CD4-positive, alpha-beta T cell treated with Interleukin-15 for 1 hour (primary cell): ENCODE results near the gene LPAR6.
"Not testable (repeated sequence)": the region's sequence is repeated elsewhere in the genome, so short reads cannot be mapped to it uniquely, and the experiment has no call there.

ENCODE experiments used
- DNase-seq: peaks from one replicate; pipeline ENCODE4 v3.0.0-alpha.2; 2020

Gene LPAR6, protein sequence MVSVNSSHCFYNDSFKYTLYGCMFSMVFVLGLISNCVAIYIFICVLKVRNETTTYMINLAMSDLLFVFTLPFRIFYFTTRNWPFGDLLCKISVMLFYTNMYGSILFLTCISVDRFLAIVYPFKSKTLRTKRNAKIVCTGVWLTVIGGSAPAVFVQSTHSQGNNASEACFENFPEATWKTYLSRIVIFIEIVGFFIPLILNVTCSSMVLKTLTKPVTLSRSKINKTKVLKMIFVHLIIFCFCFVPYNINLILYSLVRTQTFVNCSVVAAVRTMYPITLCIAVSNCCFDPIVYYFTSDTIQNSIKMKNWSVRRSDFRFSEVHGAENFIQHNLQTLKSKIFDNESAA

DNA sequence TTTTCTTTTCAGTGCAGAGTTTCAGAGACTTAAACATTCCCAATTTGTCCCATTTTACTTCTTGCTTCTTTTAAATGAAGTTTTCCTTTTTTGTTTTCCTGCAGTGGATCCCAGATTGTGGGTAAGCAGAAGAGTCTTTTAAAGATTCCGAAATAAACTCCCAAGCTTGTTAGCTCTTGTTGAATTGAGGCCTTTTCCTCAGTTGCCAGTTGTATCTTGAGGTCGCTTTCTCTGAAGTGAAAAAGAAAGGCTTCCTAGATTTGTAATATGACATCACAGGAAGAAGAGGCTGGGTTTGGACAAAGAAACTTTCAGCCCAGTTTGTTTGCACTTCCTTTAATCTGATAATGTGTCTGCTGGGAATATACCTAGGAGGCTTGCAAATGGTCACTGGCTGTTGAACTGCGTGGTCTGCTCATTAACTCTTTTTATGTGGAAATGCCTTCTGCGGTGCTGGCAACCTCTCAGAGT lies at the start of gene LPAR6:
TSS of gene LPAR6 (minus strand) at position 233 of the 471 bp plus-strand sequence. CDS start 690 bp downstream, outside the sequence.
- no peak for DNase-seq

- no peak for DNase-seq
Observed at GRCh38 chr13:48457578-48458242, 44.8 kb upstream of the LPAR6 start.

DNA sequence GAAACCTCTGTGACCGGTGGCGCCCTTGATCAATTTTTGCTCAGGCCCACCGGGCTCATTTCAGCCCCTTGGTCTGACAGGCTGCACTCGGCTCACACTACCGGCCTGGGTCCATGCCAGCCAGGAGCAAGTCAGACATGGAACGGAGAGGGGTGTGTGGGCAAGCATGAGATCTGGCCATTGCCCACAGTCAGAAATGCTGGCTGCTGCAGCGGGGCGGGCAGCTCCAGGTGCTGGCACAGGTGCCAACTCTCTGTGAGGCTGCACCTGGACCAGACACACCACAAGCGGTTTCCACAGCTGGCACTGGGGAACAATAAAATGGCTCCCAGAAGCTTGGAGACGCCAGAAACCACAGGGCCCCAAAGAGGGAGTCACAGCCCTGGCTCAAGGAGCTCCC lies 43.6 kb upstream of the LPAR6 start:
- DNase-seq: no peak

GRCh38 chr13:48451196-48451595 lies 38.3 kb upstream of the LPAR6 start:
- not testable (repeated sequence) for DNase-seq

- DNase-seq: no peak
Observed at GRCh38 chr13:48449656-48450055, 36.7 kb upstream of the LPAR6 start.

DNA sequence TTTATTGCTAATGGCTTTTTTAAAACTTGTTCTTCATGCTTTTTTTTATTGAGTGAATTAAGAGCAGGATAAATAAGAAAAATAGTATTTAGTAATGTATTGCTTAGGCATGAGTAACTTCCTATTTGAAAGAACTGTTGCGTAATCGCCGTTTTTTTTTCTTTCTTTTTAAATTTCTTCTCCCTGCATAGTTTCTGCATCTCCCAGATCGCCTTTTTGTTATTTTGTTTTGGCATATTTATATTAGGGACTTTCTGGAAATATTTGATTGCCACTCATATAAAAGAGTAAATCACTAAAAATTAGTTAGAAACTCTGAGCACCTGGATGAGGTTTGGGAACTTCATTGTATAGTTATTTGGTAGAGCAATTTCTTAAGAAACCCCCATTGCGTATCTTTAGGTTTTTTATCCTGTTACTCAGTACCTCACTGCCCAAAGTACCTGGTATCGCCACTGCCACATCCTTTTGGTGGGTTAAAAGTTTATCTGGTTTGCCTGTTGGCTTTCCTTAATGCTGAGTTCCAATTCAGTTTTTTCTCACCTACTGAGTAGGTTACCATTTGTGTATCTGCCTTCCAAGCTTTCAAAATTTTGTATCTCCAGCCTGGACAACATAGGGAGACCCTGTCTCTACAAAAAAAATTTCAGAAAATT lies 36.2 kb upstream of the LPAR6 start:
- no peak for DNase-seq

- no peak for DNase-seq
Observed at GRCh38 chr13:48448285-48448958, 35.5 kb upstream of the LPAR6 start.

- DNase-seq: no peak
Observed at GRCh38 chr13:48446464-48446863, 33.6 kb upstream of the LPAR6 start.

- DNase-seq: no peak
Observed at GRCh38 chr13:48443442-48444208, 30.7 kb upstream of the LPAR6 start.

DNA sequence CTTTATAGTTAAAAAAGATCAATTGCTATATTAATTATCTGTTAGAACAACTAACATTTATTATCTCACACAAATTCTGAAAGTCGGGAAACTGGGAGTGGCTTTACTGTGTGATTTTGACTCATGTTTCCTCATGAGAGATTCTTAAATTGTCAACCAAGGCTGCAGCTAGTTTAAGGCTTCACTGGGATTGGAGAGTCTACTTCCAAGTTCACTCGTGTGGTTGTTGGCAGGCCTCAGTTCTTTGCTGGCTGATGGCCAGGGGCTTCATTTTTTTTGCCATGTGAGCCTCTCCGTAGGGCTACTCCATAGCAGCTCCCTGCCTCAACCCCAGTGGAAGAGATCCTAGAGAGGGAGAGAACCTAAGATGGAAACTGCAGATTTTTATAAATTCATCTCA lies 24.5 kb upstream of the LPAR6 start:
- DNase-seq: no peak

- DNase-seq: no peak
Observed at GRCh38 chr13:48436661-48437288, 23.9 kb upstream of the LPAR6 start.

DNA sequence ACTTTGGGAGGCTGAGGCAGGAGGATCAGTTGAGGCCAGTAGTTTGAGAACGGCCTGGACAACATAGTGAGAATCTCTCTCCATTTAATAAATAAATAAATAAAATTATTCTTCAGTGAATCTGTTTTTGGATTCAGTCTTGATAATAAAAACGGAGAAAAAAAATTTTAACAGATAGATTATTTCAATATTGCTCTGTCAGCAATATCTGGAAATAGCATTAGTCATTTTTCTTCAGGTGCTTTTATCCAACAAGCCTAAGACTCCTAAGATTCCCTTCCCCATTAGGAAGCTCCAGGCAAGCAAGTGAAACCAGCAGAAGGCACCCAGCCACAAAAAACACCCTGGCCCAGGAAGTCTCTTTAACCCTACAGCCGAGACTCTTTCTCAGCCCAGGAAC lies 21.3 kb upstream of the LPAR6 start:
- DNase-seq: no peak

DNA sequence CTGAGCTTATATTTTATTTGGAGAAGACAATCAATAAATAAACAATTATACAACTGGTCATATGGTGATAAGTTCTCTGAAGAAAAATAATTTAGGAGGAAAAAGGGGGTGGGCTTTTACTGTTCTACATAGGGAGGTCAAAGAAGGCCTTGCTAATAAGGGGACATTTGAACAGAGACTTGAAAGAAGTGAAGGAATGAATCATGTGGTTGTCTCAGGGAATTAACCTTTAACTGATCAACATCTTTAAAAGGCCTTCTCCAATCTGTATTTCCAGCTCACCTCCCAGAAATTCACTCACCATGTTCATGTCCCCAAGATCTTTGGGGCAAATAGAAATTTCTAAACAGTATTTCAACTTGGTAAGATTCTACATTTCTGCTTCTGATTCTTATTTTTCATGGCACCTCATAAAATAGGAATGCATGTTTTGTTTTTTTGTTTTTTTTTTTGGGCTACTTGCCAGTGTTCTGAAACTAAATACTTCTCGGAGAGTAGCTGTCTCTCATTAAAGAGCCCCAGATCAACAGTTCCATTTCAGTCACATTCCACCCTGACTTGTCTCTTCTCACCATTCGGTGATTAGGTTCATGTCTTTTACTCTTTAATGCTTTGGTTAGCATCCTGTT lies 19.2 kb upstream of the LPAR6 start:
- no peak for DNase-seq

- no peak for DNase-seq
Observed at GRCh38 chr13:48431431-48431830, 18.5 kb upstream of the LPAR6 start.

DNA sequence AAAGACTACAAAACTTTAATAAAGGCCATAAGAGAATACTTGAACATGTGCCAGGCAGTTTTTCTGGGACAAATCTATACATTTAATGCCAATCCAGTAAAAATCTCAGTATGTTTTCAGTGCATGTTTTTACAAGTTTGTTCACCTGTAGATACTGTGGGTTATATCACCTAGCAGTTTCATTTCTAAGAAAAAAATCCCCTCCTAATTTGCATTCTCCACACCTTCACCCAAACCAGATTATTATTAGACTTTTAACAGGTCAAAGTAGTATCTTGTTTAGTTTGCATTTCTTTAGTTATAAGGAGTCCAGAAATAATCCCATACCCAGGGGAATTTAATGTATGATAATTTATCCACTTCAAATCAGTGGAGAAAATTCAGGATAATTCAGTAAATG lies 17.0 kb upstream of the LPAR6 start:
- DNase-seq: no peak

DNA sequence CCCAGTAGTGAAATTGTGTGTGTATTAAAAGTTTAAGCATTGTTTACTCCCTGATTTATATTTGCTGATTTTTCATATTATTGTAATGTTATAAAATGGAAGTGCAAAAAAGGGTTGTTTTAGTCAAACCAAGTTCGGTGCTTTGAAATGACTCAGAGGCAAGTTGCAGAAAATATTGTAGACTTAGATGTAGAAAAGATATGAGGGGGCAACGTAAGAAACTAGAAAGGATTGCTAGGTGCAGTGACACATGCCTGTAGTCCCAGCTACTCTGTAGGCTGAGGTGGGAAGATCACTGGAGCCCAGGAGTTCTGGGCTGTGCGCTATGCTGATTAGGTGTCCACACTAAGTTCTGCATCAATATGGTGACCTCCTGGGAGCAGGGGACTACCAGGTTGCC lies 16.1 kb upstream of the LPAR6 start:
- no peak for DNase-seq

DNA sequence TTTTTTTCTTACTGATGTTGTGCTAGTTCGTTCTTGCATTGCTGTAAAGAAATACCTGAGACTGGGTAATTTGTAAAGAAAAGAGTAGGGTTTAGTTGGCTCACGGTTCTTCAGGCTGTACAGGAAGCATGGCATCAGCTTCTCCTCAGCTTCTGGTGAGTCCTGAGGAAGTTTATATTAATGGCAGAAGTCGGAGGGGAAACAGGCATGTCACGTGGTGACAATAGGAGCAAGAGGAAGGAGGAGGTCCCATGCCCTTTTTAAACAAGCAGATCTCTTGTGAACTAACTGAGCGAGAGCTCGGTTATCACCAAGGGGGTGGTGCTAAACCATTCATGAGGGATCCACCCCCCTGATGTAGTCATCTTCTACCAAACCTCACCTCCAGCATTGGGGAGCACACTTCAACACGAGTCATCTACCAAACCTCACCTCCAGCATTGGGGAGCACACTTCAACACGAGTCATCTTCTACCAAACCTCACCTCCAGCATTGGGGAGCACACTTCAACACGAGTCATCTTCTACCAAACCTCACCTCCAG lies 13.9 kb upstream of the LPAR6 start:
- not testable (repeated sequence) for DNase-seq

GRCh38 chr13:48426052-48426451 lies 13.1 kb upstream of the LPAR6 start:
- no peak for DNase-seq

DNA sequence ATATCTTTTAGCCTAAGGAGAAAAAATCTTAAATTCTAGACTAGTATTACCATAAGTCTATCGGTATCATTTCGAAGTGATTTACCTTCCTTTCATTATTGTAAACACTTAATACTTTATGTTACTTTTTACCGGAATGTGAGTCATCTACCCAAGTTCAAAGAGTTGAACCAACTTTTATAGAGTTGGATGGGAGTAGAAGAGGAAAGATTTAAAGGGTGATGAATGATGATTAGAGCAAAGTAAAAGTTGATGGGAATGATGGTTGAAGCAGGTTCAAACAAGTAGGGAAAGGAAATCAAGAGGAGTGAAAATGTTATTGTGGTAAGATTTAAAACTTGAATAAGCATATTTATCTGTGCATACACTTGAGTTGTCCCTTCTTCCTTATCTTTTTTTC lies 11.3 kb upstream of the LPAR6 start:
- no peak for DNase-seq

DNA sequence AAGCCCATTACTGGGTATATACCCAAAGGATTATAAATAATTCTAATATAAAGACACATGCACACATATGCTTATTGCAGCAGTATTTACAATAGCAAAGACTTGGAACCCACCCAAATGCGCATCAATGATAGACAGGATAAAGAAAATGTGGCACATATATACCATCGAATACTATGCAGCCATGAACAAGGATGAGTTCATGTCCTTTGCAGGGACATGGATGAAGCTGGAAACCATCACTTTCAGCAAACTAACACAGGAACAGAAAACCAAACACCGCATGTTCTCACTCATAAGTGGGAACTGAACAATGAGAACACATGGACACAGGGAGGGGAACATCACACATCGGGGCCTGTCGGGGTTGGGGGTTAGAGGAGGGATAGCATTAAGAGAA lies 9.1 kb upstream of the LPAR6 start:
- DNase-seq: not testable (repeated sequence)

DNA sequence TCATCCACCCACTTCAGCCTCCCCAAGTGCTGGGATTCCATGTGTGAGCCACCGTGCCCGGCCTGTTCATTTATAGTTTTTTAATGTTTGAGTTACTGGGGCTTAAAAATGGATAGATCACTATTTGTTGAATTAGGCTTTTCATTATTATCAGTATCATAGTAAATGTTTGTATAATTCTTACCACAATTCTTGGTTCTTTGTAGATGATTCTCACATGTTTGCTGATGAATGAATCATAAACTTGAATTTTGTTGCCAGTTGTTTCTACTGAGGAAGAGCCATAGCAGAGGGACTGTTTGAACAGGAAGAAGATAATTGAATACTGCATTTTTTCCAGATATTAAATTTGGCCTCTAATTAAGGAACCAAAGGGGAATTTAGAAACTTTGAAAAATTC lies 2.6 kb upstream of the LPAR6 start:
- DNase-seq: no peak
